MM.1S (cell line): ENCODE data around the gene SOX13.

Source experiments
- EZH2 ChIP-seq: fragments of 300-600 bp; sonication (generic); optimal IDR thresholded peaks from 2 replicates; pipeline ENCODE3; 2017; ENCODE audit warnings: low read depth, mild to moderate bottlenecking, antibody characterized with exemption, low read length, mixed read lengths
- TF ChIP-seq, protein P1 (sequence below): fragments of 300-600 bp; sonication (generic); IDR thresholded peaks from 2 replicates; pipeline ENCODE4 v1.5.1; 2016; ENCODE audit warnings: antibody characterized with exemption, low read length, mixed read lengths

DNA sequence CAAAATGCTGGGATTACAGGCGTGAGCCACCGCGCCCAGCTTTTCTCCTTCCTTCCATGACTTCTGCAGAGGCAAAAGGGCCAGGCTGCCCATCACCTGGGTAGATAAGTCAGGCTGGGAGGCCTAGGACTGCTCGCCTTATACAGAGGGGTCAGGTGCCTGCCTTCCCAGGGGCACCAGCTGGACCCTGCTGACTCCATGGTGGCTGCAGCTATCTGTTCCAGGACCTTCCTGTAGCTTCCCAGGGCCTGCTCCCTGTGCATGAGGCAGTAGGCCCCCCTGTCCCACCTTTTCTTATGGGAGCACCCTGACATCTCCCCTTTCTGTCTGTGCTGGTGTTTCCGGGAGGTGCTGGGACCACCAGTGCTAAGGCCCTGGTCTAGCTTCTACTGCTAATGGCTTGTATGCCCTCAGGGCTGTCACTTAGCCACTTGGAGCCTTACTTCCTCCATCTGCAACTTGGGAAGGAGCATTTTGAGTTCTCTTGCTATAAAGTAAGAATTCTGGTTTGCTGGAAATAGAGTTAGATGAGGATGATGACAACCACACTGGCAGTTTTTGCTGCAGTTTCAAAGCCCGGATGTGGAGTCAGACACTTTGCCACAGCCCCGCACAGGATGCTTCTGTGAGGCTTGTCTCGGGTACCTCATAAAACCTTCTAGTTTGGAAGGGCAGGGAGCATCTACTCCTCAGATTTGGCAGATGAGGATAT lies 14.4 kb downstream of the SOX13 start:
- TF ChIP-seq, protein P1, sequence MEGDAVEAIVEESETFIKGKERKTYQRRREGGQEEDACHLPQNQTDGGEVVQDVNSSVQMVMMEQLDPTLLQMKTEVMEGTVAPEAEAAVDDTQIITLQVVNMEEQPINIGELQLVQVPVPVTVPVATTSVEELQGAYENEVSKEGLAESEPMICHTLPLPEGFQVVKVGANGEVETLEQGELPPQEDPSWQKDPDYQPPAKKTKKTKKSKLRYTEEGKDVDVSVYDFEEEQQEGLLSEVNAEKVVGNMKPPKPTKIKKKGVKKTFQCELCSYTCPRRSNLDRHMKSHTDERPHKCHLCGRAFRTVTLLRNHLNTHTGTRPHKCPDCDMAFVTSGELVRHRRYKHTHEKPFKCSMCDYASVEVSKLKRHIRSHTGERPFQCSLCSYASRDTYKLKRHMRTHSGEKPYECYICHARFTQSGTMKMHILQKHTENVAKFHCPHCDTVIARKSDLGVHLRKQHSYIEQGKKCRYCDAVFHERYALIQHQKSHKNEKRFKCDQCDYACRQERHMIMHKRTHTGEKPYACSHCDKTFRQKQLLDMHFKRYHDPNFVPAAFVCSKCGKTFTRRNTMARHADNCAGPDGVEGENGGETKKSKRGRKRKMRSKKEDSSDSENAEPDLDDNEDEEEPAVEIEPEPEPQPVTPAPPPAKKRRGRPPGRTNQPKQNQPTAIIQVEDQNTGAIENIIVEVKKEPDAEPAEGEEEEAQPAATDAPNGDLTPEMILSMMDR = no peak
- TF ChIP-seq EZH2 = no peak
